ENCODE data around the gene DKC1.

GRCh38 chrX:154737136-154737535 is 25.5 kb upstream of the DKC1 start:
- TF ChIP-seq CTCF (conservative IDR thresholded peaks at IDR 0.05 in 1 of 2, IDR thresholded peaks at IDR 0.05 in 1 of 2; ENCODE audit: extremely low read depth in 1 of 2, insufficient read depth in 1 of 2, low read depth in 1 of 2, low read length in 2 of 2) (no peak), EZH2 (IDR thresholded peaks at IDR 0.05; ENCODE audit: borderline replicate concordance, low read length) (no peak)

Measured in mammary epithelial cell (primary cell).